ENCODE data around the gene RERE.

The RERE gene

DNA sequence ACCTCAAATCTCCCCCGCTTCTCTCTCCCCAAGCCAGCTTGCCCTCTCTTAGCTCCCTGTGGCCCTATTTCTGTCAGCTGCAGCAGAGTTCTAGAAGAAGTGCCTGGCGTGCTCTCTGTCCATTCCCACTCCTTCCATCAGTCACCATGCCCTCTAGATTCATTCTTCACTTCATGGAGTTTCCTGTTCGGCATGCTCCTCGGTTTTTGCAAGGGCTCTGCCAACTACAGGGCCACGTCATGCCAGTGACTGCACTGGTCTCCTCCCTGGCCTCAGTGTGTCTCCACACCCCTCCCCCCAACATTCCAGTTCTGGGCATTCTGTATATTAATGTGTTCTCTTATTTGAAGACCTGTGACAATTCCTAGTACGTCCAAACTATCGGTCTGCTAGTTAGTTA lies 385.7 kb downstream of the RERE start:
- no peak for DNase-seq

DNA sequence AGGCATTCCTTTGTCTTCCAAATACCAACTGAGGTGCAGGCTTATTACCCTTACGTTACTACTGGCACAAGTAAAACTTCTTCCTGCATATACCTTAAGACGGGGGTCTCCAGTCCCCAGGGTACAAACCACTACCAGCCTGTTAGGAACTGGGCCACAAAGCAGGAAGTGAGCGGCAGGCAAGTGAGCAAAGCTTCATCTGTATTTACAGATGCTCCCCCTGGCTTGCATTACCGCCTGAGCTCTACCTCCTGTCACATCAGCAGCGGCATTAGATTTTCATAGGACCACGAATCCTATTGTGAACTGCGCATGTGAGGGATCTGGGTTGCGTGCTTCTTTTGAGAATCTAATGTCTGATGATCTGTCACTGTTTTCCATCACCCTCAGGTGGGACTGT lies 386.4 kb downstream of the RERE start:
- DNase-seq, result no peak

DNA sequence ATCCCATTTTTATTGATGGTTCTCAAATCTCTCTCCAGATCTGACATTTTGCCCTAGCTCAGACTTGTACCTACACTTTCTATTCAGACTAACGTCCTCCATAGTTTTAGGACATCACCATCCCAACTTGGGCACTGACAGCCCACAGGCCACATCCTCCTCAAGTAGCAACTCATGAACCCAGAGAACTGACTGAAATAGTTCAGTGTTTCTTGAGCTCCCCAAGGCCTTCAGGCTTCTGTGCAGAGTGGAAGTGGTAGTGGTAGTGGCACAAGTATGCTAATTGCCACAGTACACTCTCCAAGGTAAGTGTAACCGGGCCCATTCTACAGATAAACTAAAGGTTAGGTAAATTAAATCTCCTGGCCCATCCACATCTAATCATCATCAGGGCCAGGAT lies 387.0 kb downstream of the RERE start:
- DNase-seq, result no peak

DNA sequence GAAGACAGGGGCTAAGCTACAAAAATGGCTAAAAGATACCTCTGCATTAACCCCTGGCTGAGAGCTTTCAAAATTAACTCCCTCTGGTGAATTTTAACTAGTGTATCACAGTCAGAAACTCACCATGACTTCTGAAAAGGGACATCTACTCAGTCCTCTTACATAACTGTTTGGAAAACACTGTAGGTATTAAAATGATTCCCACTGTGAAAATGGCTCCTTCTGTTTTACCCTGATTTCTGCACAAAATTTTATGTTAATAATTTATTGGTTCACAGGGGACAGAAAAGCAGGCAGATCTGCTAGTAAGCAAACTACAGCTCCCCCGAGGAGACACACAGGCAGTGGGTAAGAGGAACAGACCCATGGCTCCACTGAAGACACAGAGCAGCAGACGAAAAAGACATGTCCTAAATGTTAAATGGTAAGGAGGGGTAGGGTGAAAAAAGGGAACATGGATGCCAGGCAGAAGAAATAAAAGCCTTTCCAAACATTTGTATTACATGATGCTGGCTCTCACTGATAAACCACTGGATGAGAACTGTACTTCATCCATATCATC lies 387.8 kb downstream of the RERE start:
- no peak for DNase-seq

DNA sequence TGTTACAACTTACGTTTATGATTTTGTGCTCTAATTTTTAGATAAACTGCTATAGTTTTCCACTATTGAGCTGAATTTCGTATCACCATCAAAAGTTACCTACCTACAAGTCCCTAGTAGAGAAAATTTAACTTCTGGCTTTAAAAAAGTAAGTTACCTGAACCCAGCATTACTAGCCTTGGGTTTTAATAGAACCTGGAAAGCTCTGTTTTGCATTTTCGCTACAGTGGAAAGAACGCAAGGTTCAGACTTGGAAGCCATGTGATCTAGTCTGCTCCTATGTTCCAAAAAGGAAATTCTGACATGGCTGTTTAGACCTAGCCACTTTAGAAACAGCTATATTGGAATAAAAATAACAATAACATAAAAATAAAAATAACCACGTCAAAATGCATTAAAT lies 389.0 kb downstream of the RERE start:
- DNase-seq, result no peak

DNA sequence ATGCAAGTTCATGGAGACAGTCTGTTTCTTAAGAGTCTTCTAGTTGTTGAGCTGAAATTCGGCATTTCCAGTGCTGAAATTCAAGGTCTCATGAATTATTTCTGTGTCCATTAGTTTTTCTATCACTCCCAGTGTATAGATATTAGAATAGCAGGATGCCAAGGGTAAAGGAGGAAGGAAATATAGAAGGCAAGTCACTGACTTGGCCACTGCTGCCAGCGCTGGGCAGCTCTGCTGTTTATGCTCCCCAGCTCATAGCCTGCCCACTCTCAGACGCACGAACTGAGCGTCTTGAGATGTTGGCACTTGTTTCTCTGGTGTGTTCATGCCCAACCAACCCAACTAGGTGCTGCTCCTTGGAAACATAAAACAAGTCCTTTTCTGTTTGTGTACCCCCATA lies 389.5 kb downstream of the RERE start:
- peak in 6 of 56 donors; percentile 6 to 33 (median 20) for DNase-seq

DNA sequence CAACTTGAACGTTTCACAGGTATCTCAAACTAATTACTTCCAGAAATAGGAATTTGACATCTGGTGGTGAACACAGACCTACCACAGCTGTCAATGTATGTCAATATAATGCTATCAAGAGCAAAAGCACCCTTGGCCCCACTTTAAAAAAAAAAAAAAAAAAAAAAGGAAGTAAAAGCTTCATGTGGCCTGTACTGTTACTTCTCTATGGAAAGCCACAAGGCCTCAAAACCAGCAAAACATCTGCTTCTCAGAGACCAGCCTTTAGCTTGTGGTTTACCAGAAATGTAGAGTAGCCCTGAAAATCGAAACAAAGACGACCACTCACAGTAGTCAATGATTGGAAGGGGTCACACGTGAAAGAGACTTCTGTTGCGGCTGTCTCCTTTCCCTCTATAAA lies 389.9 kb downstream of the RERE start:
- peak in 1 of 56 donors; percentile 33 for DNase-seq

DNA sequence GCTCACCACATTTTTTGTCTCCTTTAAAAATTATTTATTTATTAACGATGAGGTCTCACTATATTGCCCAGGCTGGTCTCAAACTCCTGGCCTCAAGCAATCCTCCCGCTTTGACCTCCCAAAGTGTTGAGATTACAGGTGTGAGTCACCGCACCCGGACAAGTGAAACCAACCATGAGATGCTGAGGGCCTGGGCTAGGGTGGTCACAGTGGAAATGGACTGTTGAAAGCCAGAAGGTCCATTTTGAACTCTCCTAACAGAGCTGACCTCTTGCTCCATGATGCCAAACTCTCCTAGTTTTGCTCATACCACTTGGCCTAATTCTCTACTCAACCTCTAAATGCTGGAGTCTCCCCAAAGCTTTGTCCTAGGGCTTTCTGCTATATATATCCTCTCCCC lies 390.4 kb downstream of the RERE start:
- no peak for DNase-seq

DNA sequence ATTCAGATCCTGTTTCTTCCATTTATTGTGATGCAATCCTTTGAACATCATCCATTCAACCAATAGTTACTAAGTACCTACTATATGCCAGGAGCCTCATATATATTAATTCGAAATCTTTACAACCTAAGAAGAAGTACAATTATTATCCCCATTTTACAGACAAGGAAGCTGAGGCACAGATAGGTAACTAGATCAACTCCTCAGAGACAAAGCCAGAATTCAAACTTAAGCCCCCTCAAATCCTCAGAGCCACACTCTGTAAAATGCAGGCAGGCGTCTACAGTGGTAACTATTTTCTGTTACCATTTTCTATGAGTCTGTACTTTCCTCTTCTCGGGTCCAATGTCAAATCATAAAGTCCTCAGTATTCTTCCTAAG lies 391.7 kb downstream of the RERE start:
- DNase-seq, result no peak

DNA sequence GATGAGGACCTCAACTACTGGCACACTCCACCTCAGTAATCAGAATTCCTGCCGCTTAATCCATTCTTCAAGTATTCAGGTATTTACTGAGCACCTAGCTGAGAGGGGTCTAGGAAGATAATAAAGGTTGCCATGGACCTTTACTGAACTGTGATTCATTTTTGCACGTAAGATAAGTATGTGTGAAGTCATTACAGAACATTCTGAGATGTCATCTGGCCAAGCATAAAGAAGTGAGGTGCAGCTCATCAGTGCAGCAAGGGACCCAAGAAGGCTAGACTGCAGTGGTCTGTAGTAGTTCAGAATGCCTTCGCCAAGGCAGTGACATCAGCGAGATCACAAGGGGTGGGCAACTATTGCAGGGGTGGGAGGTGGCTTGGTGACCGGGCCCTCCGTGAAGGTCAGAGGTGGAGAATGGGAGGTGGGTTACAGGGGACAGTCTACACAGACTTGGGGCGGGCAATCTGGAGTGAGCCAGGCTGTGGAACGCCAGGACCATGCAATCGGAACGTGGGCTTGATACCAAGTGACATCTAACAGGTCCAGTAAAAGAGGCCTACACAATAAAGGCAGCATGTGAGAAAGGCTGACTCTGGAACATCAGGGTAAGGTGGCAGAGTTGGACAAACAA lies 392.2 kb downstream of the RERE start:
- no peak for DNase-seq

DNA sequence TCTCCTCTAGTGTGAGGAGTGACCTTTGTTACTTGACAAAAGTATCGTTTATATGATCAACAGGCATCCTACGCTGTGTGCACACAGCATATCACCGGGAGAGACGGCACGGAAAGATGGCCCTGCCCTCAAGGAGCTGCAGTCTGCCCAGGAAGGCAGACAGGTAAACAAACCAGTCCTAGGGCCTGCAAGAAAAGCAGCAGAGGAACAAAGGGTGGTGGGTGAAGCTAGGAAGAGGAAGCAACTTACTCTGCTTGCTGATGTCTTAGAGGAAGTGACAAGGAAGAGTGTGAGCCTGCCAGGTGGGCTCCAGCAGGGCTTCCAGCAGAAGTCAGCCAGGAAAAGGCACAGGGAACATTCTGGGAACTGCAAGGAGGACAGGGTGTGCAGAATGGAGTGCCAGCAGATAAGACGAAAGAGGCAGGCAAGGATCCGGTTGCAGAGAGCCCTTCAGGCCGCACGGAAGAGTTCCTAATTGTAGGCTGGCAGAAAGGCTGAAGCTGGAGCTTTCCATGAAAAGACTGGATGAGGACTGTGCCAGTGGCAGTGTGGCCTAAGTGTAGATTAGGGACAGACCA lies 392.8 kb downstream of the RERE start:
- DNase-seq, result peak in 10 of 56 donors; percentile 20 to 44 (median 27)

DNA sequence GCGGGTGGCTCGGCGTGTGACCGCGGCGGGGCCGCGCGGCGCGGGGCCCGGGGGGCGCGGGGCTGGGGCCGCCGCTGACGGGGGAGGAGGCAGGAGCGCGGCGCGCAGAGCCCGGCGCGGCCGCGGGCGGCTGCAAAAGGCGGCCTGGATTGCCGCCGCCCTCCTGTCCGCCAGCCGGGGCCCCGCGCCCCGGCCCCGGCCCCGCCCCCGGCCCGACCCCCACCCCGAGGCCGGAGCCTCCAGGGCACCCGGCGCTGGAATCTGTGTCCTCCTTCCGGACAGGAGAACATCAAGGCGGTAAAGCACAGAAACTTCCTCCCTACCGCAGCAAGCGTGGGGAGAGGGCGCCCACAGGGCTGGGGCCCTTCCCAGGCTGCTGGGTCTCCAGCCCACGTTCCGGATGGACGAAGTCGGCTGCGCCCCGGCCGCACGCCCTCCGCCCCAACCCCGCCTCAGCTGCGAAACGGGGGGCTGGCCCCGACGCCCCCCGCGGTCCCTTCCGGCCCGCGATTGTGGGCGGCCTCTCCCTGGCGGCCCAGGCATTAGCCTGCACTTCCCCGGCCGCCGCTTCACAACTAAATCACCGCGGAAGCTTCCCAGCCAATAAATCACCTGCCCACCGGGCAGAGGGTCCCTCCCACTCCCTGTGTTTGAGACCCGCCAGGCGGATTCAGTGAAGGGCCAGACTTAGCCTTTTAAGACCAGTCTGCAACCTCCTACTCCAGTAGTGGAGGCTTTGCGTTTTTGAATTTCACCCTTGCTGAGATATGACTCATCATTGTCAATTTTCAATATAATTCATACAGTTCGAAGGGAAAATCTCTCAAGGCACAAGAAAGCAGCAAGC lies 393.5 kb downstream of the RERE start:
- DNase-seq, result peak in 18 of 56 donors; percentile 22 to 66 (median 40)

DNA sequence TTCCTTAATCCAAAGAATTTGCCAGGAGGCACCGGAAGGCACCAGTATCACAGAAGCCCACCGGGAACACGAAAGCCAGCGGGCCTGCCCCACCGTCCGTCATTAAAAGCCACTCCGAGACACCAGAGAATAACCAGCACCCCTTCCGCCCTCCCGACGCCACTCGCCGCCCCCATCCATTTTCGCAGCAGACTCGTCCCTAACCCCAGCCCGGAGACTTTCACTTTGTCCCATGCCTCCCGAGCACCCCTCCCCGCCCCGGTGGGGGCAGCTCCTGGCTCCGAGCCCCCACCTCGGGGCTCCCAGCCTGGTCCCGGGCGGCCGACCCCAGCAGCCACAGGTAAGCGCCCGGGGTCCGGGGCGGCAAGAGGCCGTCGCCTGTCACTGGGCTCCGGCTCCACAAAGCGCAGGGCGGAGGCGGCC lies 394.2 kb downstream of the RERE start:
- DNase-seq, result peak in 24 of 56 donors; percentile 19 to 59 (median 38)

DNA sequence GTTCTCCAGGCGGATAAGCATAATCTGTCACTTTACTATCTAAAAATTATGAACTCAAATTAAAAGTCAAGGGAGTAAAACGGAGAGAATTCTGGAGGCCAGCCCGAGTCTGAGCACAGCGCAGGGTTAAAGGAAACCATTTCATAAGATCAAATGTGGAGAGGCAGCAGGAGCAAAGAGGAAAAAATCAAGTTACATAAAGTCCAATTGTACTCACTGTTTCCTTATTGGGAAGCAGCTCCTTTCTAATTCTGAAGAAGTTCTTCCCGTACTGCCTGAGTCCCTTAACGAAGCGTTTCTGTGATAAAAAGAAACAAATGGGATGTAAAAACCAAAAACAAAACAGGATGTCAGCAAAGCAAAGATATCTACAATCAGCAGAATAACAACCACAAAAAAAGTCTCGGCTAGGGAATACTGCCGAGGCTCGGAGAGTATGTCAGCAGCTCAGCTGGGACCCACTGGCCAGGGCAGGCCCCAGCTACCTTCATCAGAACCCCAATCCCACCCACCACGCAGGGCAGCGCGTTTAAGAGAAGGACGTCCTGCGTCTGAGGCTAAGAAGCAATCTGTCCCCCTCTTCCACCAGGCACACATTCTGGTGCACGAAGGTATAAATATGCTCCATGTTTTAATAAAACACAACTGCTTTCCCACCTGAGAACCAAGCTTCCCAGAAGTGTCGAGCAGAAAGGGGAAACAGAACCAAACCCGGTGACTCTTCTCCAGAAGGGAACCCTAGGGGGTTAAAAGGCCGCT lies 394.8 kb downstream of the RERE start:
- peak in 8 of 56 donors; percentile 25 to 51 (median 33) for DNase-seq

DNA sequence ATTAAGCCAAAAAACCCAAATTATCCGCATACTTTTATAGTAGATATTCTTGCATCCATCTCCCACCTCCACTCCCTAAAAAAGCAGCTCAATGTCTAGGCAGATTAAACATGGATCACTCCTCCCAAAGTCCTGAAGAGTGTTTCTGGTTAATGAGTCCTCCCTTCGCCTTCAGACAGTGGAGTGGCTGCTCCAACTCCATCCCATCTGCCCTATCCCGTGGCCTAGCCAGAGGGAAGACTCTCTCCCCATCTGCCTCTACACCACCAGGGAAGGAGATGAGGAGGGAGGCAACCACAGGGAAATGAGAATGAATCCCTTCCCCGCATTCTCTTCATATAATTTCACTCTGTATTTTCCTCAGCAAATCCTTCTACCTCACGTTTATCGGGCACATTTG lies 395.7 kb downstream of the RERE start:
- no peak for DNase-seq

DNA sequence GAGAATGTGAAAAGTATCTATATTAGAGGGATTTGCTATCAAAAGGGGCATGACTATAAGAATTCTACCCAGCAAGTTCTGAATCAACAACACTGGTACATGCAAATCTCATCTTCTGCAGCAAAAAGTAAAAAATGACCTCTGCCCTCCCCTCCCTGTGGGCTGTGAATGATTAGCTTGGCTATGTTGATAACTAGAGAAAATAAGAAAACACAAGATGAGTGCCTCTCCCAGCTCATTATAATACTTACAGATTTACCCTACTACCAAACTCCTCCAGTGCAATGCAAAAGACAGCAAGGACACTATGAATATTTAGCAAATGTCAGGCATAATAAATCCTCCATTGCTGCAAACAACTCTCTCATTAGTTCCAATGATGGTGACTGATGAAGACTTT lies 397.1 kb downstream of the RERE start:
- no peak for DNase-seq

DNA sequence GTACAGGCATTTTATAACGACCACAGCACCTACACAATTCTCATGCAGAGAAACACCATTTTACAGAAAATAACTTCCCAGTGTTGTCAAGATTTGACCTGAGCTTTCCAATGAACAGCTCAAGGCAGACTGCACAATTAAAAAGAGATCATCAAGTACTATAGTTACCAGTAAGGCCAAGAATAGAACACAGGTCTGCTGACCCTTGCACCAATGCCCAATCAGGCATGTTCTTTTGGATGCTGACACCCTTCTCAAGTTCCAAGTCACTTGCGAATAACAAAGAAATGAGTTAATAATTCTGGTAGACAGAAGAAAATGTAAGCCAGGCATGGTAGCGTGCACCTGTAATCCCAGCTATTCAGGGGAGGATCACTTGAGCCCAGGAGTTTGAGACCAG lies 397.6 kb downstream of the RERE start:
- DNase-seq, result no peak

DNA sequence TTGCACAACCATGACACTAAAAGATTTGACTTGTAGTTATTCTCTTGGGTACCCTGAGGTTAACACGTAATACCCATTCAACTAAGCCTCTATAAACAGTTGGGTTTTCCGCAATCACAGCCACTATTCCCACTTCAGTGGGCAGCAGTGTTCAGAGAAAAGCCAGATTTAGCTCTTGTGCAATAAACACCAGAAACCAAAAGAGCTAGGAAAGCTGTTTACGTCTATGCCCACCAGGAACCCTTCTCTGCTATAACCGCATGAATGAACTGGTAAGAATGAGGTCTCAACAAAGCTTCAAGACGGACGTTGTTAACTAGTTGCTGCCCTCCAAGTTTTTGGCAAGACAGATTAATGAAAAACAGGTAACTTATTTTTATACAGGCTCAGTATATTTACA lies 398.3 kb downstream of the RERE start:
- no peak for DNase-seq

DNA sequence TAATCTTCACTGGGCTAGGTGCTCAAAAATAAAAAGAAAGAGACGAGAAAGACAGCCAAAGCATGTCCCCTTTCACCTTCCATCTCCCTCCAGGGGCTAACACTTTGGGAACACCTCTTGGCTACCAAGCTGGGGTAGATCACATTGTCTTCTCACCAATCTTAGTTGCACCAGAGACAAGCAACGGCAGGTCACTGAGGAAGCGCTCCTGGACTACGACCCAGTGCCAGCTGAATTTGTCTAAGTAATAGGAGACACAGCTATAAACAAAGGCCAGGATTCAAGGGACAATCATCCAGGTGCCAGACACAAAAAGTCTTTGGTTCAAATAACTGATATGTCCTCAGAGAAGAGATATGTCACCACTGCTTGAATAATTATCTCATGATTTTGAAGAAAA lies 399.1 kb downstream of the RERE start:
- no peak for DNase-seq

DNA sequence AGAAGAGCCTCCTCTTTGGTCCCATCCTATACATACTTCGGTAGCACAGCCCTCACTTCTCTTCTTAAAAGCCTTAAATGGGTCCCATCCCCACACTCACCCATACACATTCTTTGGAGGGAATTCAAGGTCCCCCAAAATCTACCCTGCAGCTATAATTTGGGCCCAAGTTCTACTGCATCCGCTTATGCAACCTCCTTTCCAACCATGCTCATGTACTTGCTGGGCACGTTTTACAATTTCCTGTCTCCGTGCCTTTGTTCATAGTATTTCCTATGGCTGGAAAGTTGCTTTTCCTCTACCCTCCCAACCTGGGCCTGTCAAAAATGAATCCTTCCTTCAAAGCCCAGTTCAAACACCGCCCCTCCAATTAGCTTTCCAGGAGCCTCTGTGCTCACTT lies 399.8 kb downstream of the RERE start:
- no peak for DNase-seq

DNA sequence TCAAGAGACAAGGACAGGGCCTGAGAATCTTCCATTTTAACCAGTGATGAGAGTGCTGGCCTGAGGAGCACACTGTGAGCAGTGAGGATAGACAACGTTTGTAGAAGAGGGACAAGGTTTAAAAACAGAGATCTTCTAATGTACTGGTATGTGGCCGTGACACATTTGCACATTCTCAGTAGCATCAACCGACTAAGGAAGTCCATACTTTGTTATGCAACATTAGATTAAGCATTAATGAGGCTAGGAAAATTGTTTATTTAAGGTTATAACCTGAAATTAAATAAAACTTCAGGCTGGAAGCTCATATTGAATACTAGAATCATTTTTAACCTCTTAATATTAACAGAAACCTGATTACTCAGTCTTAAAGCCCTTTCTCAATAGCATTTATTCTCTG lies 400.6 kb downstream of the RERE start:
- DNase-seq, result no peak
